Measurements from ENCODE around the gene GLIS1. TPM values are rescaled to one million over a fixed set of nuclear protein-coding genes. Genes with fewer than 3 reads are reported as not detected.
A peak's percentile ranks its signal among the peaks of the same experiment; 100 is the strongest.

Gene GLIS1
- total RNA-seq, 1 experiment from 2014 or later: 0.39 TPM

DNA sequence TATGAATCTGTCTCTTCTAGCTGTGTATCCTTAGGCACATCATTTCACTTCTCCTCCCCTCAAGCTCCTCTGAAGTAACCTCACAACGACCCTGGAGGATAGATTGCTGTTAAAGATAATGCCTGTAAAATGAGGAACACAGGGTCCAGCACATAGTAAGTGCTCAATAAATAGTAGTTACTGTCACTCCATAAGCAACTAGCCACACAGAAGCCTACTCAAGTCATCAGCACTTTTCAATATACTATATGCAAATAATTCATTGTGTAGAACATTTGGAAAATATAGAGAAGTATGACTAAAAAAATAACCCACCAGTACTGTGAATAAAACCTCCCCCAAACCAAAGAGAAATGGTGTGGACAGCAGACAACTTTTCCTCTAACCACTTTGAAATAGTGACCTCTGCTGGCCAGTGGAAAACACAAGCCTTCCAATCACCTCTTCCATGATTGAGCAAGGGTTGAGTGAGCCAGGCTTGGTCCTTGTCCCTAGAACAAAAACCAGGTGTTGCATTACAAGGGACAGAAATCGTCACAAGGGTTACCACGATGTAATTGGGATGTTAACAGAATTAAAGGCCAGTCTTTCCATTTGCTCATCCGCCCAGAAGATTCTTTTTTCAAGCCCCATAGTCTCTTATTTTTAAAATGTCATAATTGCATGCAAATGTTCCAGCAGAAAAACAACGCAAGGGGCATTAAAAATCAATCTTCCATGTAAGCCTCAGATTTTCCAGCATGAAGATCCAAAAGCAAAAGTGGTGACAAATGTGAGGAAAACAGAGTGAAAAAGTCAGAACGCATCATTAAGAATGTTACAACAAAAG is 15.7 kb upstream of the GLIS1 start:
- no peaks in the 10 kb centered on the region for H3K9me2 ChIP-seq (ENCODE audit: insufficient read depth)
- H3K4me1 ChIP-seq (ENCODE audit: control insufficient read depth in 1 of 2, insufficient read depth in 2 of 2, low read length in 2 of 2): no peaks in the 10 kb centered on the region
- H3K9ac ChIP-seq (ENCODE audit: low read length): no peak overlapping the region
- H3K4me3 ChIP-seq (replicated peaks in 1 of 2; ENCODE audit: low read depth in 1 of 2, low read length in 2 of 2): no peak overlapping the region
- no peak overlapping the region for H2AFZ ChIP-seq (ENCODE audit: low read depth, low read length, poor library complexity, severe bottlenecking)
- H3K9me3 ChIP-seq (ENCODE audit: control insufficient read depth in 1 of 2, insufficient read depth in 1 of 2, low read depth in 1 of 2, low read length in 2 of 2): no peaks in the 10 kb centered on the region
- H3K36me3 ChIP-seq (ENCODE audit: control insufficient read depth in 1 of 2, insufficient read depth in 2 of 2, low read length in 2 of 2): no peaks in the 10 kb centered on the region
- ChIA-PET CTCF (interaction anchor here (0.7 to 3.8 kb wide), 6 partner anchors 9 to 270 kb away, joined by 3 to 22 read pairs (median 4); no protein-coding TSS in a partner anchor), RAD21 (ENCODE audit: low non-redundant PET in 1 of 2, low total read pairs in 2 of 2, uncharacterized antibody in 2 of 2, unreplicated experiment in 2 of 2) (interaction anchor here in 1 of 2 experiments (0.6 kb wide), 1 partner anchor 257 kb away, joined by 3 read pairs; no protein-coding TSS in a partner anchor), POLR2A (no interaction called here)
- H3K27me3 ChIP-seq (ENCODE audit: insufficient read depth, low read length): no peaks in the 10 kb centered on the region
- intact Hi-C loops (cut with micrococcal nuclease): loop anchor here (1.0 to 2.0 kb wide), 2 partner anchors 40 to 269 kb away; no protein-coding TSS in a partner anchor
- no peak overlapping the region for H3K27ac ChIP-seq (ENCODE audit: low read depth, low read length)
- no peaks in the 10 kb centered on the region; the same call in 1 of the 2 replicates for H4K20me1 ChIP-seq (ENCODE audit: insufficient read depth)
- DNase-seq (ENCODE audit: low read depth, low spot score) (peak; percentile 32), ATAC-seq (peak; percentile 73)
- no TSS peak for BruUV-seq (replicated peaks)
- TF ChIP-seq CEBPB (IDR thresholded peaks at IDR 0.05; ENCODE audit: low read depth) (peak; percentile 42; the same call in 1 of the 2 replicates), CBX3 (IDR thresholded peaks at IDR 0.05; ENCODE audit: low read depth) (no peak), SIN3A (IDR thresholded peaks at IDR 0.05; ENCODE audit: low read depth) (no peak), RAD21 (IDR thresholded peaks at IDR 0.05; ENCODE audit: low read depth) (peak; percentile 71)
- TF ChIP-seq, protein P1, sequence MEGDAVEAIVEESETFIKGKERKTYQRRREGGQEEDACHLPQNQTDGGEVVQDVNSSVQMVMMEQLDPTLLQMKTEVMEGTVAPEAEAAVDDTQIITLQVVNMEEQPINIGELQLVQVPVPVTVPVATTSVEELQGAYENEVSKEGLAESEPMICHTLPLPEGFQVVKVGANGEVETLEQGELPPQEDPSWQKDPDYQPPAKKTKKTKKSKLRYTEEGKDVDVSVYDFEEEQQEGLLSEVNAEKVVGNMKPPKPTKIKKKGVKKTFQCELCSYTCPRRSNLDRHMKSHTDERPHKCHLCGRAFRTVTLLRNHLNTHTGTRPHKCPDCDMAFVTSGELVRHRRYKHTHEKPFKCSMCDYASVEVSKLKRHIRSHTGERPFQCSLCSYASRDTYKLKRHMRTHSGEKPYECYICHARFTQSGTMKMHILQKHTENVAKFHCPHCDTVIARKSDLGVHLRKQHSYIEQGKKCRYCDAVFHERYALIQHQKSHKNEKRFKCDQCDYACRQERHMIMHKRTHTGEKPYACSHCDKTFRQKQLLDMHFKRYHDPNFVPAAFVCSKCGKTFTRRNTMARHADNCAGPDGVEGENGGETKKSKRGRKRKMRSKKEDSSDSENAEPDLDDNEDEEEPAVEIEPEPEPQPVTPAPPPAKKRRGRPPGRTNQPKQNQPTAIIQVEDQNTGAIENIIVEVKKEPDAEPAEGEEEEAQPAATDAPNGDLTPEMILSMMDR (IDR thresholded peaks at IDR 0.05 in 2 of 3, conservative IDR thresholded peaks at IDR 0.05 in 1 of 3; ENCODE audit: borderline replicate concordance in 1 of 3, insufficient read depth in 1 of 3, low read depth in 2 of 3, low read length in 2 of 3): peak; percentile 64 to 82 (median 70); a peak in 5 of 6 replicates
- no peak overlapping the region for H3K4me2 ChIP-seq (ENCODE audit: low read length)
- no peaks in the 10 kb centered on the region for H3K79me2 ChIP-seq (ENCODE audit: insufficient read depth, low read length)

DNA sequence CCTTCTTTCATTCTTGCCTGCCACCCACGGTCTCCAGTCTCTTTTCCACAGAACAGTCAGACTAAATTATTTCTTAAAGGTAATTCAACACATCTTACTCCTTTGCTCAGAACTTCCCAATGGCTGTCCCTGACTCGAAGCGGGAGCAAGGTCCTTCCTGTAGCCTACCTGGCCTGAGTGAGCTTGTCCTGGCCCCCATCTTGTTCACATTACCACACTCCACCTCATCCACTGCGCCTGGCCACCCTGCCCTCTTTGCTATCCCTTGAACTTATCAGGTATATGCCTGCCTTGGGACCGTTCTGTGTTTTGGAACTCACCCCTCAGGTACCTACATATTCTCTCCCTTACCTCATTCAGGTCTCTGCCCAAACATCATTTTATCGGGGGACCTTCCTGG is 13.3 kb upstream of the GLIS1 start:
- no peak overlapping the region for H3K4me2 ChIP-seq (ENCODE audit: low read length)
- ChIA-PET POLR2A (no interaction called here), RAD21 (ENCODE audit: low non-redundant PET in 1 of 2, low total read pairs in 2 of 2, uncharacterized antibody in 2 of 2, unreplicated experiment in 2 of 2) (interaction anchor here in 1 of 2 experiments (0.7 kb wide), 1 partner anchor 77 kb away, joined by 4 read pairs; no protein-coding TSS in a partner anchor), CTCF (no interaction called here)
- BruUV-seq (replicated peaks): no TSS peak
- no peak overlapping the region for H3K27ac ChIP-seq (ENCODE audit: low read depth, low read length)
- H3K4me3 ChIP-seq (replicated peaks in 1 of 2; ENCODE audit: low read depth in 1 of 2, low read length in 2 of 2): no peak overlapping the region
- no peak for DNase-seq (ENCODE audit: low read depth, low spot score)
- no peaks in the 10 kb centered on the region for H3K79me2 ChIP-seq (ENCODE audit: insufficient read depth, low read length)
- intact Hi-C loops (cut with micrococcal nuclease): no loop called here
- no peak overlapping the region for H3K9ac ChIP-seq (ENCODE audit: low read length)
- no peak for ATAC-seq
- H3K27me3 ChIP-seq (ENCODE audit: insufficient read depth, low read length): no peaks in the 10 kb centered on the region
- H2AFZ ChIP-seq (ENCODE audit: low read depth, low read length, poor library complexity, severe bottlenecking): no peak overlapping the region
- no peaks in the 10 kb centered on the region; the same call in 1 of the 2 replicates for H4K20me1 ChIP-seq (ENCODE audit: insufficient read depth)
- no peaks in the 10 kb centered on the region for H3K4me1 ChIP-seq (ENCODE audit: control insufficient read depth in 1 of 2, insufficient read depth in 2 of 2, low read length in 2 of 2)
- H3K36me3 ChIP-seq (ENCODE audit: control insufficient read depth in 1 of 2, insufficient read depth in 2 of 2, low read length in 2 of 2): no peaks in the 10 kb centered on the region
- no peaks in the 10 kb centered on the region for H3K9me2 ChIP-seq (ENCODE audit: insufficient read depth)
- H3K9me3 ChIP-seq (ENCODE audit: control insufficient read depth in 1 of 2, insufficient read depth in 1 of 2, low read depth in 1 of 2, low read length in 2 of 2): no peaks in the 10 kb centered on the region
- TF ChIP-seq YY1 (IDR thresholded peaks at IDR 0.05; ENCODE audit: extremely low read depth, insufficient replicate concordance, low read depth, low read length) (no peak), SP1 (IDR thresholded peaks at IDR 0.05; ENCODE audit: low read depth) (no peak), ZNF274 (IDR thresholded peaks at IDR 0.05; ENCODE audit: low read depth, low read length) (no peak), EGR1 (IDR thresholded peaks at IDR 0.05; ENCODE audit: low read depth) (no peak)
- TF ChIP-seq, protein P2, sequence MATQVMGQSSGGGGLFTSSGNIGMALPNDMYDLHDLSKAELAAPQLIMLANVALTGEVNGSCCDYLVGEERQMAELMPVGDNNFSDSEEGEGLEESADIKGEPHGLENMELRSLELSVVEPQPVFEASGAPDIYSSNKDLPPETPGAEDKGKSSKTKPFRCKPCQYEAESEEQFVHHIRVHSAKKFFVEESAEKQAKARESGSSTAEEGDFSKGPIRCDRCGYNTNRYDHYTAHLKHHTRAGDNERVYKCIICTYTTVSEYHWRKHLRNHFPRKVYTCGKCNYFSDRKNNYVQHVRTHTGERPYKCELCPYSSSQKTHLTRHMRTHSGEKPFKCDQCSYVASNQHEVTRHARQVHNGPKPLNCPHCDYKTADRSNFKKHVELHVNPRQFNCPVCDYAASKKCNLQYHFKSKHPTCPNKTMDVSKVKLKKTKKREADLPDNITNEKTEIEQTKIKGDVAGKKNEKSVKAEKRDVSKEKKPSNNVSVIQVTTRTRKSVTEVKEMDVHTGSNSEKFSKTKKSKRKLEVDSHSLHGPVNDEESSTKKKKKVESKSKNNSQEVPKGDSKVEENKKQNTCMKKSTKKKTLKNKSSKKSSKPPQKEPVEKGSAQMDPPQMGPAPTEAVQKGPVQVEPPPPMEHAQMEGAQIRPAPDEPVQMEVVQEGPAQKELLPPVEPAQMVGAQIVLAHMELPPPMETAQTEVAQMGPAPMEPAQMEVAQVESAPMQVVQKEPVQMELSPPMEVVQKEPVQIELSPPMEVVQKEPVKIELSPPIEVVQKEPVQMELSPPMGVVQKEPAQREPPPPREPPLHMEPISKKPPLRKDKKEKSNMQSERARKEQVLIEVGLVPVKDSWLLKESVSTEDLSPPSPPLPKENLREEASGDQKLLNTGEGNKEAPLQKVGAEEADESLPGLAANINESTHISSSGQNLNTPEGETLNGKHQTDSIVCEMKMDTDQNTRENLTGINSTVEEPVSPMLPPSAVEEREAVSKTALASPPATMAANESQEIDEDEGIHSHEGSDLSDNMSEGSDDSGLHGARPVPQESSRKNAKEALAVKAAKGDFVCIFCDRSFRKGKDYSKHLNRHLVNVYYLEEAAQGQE (IDR thresholded peaks at IDR 0.05; ENCODE audit: low read depth): no peak
- TF ChIP-seq, protein P3, sequence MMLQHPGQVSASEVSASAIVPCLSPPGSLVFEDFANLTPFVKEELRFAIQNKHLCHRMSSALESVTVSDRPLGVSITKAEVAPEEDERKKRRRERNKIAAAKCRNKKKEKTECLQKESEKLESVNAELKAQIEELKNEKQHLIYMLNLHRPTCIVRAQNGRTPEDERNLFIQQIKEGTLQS (IDR thresholded peaks at IDR 0.05): no peak
